HL-60/S4 treated with retinoic acid at 250 ng/mL for 4 days and 3 days (cell line): ENCODE results near the gene PIN1.

ENCODE experiments used
- in situ Hi-C: fragments of 300-500 bp; cut with MboI; formaldehyde crosslinking; loops from 2 replicates; pipeline ENCODE4 v1.7.0; 2022; ENCODE audit warnings: low sequenced_read_pairs

Gene PIN1

GRCh38 chr19:9883231-9883758 lies 48.2 kb downstream of the PIN1 start:
- in situ Hi-C loops = no loop called here

GRCh38 chr19:9883764-9884163 lies 48.6 kb downstream of the PIN1 start:
- in situ Hi-C loops = no loop called here

DNA sequence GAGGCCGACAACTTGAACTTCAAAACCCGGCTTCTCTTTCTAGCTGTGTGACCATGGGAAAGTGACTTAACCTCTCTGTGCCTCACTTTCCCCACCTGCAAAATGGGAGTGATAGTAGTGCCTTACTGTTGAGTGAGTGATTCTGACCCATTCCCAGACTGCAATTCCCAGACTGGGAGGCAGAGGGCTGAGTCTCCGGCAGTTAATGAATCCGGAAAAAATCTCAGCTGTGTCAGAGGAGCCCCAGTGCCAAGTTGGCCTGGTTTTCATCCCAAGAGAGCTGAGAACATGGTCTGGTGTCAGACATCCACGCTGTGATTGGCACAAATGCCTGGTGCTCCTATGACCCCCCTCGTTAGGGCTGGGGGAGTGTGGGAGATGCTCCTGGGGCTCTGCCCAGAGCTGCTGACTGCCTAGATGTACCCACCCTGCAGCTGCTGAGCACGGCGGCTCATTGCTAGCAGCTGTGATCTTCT lies 50.0 kb downstream of the PIN1 start:
- in situ Hi-C loops = no loop called here

GRCh38 chr19:9891609-9892373 lies 56.7 kb downstream of the PIN1 start:
- in situ Hi-C loops = no loop called here
